HG02642 (cell line): Measurements from ENCODE around the gene TPP1.

Experiments used
- ATAC-seq: cut with Tn5 transposase; IDR thresholded peaks from one replicate; pipeline ENCODE4 v1.9.1; 2021; ENCODE audit warnings: mild to moderate bottlenecking; ENCODE audit not compliant: unreplicated experiment, poor library complexity

The TPP1 gene

DNA sequence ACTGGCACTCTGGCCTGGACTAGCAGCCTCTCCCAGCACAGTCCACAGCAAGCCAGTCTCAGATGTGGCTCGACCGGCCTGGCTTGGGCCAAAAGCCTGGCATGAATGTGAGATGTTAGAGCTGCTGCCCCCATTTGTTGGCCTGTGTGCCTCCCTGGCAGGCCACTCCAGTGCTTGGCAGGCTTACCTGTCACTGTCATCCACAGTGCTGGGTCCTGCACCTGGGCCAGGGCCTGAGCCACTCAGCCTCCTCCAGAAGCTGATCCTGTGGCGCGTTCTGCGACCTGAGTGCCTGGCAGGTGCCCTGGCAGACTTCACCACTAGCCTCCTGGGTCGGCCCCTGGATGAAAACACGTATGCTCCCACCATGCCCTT lies 51.9 kb downstream of the TPP1 start:
- no peak for ATAC-seq

DNA sequence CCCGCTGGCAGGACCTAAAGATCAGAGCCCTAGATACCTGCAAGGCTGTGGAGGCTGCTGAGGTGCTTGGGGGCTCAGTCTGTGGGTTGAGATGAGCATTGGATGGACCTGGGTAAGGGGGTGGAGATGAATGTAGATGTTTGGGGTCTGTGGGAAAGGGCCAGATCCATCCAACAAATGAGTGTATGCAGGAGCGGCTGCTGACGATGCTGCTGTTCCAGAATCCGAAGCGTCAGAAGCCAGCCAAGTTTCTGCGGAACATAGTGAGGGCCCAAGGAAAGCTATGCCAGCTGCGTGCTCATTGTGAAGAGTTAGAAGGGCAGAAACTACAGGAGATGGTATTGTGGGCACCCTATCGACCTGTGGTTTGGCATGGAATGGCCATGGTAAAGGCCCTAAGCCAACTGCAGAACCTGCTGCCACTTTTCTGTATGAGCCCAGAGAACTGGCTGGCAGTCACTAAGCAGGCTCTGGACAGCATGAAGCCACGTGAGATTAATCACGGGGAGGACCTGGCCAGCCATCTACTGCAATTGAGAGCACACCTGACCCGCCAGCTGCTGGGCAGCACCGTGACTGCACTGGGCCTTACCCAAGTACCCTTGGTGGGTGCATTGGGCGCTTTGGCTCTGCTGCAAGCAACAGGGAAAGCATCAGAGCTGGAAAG lies 52.4 kb downstream of the TPP1 start:
- no peak for ATAC-seq

DNA sequence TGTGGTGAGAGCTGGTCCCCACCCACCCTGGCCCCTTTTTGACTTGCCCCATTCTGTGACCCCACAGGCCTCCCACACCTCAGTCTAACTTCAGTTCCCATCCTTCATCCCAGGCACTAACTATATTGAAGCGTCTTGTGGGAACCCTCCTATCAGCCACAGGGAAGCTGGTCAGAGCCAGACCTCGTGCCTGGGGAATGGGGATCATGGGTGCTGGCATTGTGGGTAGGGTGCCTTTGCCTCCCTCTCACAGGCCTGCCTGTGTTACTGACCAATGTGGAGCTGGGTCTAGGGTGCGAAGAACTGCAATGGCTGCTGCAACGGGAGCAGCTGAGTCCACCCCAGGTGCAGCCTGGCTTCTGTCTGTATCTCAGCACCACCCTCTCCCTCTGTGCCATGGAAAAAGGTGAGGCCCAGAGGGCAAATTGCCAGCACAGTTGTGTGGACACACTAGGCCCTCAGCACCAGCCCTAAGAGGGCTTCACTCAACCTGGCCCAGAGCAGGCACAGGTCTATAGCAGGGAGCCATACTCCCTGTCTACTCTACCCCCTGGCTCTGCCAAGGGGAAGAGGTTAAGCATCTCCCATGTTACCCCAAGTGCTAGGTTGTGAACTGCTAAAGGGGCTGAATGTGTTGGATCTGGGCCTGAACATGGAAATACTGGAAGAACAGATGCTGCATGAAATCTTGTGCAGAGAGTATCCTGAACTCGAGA lies 53.1 kb downstream of the TPP1 start:
- ATAC-seq = no peak

DNA sequence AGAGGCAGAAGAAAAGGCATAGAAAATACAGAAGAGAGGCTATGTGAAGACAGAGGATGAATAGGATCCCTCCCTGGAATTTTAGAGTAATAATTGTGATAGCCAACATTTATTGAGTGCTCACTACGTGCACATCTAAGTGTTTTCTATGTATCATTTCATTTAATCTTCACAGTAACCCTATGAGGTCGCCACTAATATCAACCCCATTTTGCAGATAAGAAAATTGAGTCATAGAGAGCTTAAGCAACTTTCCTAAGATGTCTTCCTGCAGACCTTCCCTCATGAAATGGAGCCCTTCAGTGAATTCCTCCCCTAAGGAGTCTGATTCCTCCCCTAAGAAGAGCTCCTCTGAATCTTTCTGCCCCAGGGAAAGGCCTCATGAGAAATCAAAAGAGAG lies 53.9 kb downstream of the TPP1 start:
- no peak for ATAC-seq

DNA sequence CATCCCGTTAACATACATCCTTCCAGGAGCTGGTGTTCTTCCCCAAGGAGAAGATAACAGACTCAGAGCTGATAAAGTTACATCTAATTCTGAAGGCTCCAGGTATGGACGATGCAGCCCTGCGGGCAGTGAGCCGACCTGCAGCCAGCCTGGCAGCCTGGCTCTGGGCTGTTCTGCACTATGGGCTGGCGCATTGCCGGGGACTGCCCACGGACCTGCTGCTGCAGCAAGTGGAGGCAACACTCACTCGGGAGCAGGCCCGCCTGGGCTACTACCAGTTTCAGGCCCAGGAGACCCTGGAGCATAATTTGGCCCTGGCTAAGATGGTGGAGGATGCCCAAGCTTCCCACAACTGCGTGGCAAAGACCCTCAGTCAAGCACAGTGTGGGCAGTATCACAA lies 55.6 kb downstream of the TPP1 start:
- no peak for ATAC-seq

DNA sequence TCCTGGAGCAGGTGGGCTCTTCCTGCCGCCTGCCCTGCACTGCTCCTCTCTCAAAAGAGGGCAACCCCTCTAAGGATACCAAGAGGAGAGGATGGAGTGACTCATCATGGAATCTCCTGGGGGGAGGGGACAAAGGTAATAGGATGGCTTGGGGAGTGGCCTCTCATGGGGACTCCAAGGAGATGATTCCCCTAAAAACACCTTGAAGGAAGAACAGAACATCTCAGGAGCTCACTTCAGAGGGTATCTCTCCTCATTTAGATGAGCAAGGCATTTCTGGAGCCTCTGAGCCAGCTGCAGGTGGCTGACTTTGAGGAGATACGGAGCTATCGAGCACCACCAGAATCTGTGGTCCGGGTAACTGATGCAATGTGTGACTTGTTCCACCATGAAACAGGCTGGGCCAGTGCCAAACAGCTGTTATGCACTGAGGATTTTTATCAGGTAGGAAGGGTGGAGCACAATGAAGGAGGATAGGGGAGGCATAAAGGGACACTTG lies 56.1 kb downstream of the TPP1 start:
- no peak for ATAC-seq
